ENCODE measurements around the gene NHS. TPM values are rescaled to one million over a fixed set of nuclear protein-coding genes. Genes with fewer than 3 reads are reported as not detected.

Gene NHS
- total and polyA plus RNA-seq, 2 of the 4 experiments (the other 2 are of a cell fraction) = 0.36 to 0.90 TPM

GRCh38 chrX:17758382-17758781 lies 383.4 kb downstream of the NHS start:
- no peak overlapping the region for H4K5ac ChIP-seq (ENCODE audit: low read depth, low read length)
- no peak overlapping the region for H3K56ac ChIP-seq (ENCODE audit: extremely low read depth, insufficient read depth, low read length)
- no peak overlapping the region for H3K27ac ChIP-seq (ENCODE audit: insufficient read depth, low read length)
- H2AK5ac ChIP-seq (ENCODE audit: low read depth, low read length) = no peak overlapping the region
- no TSS peak for BruUV-seq (replicated peaks)
- H3K4me2 ChIP-seq (ENCODE audit: low read depth, low read length) = no peak overlapping the region
- no peaks in the 10 kb centered on the region for H4K20me1 ChIP-seq (ENCODE audit: insufficient read depth, low read length)
- no peak overlapping the region for H4K8ac ChIP-seq (ENCODE audit: low read depth in 2 of 2, low read length in 2 of 2)
- in situ Hi-C loops (cut with MboI; ENCODE audit: low sequenced_read_pairs) = loop anchor here (25.0 kb wide), 1 partner anchor 604 kb away; the partner anchor contains the start of gene SCML2
- no peaks in the 10 kb centered on the region for H3K79me1 ChIP-seq (ENCODE audit: low read depth in 1 of 2, low read length in 2 of 2)
- H3K4me1 ChIP-seq (ENCODE audit: control insufficient read depth, insufficient read depth, low read length) = no peaks in the 10 kb centered on the region
- no CpG with 5 or more reads among the region's 2 CpGs for WGBS, 2 experiments (ENCODE audit: extremely low coverage in 2 of 2, insufficient read length in 1 of 2)
- no peak overlapping the region for H2AFZ ChIP-seq (replicated peaks; ENCODE audit: low read length, poor library complexity)
- no peaks in the 10 kb centered on the region for H3K36me3 ChIP-seq (ENCODE audit: control insufficient read depth, insufficient read depth, low read length)
- no peak overlapping the region for H4K91ac ChIP-seq (ENCODE audit: insufficient read depth, low read depth, low read length)
- no peaks in the 10 kb centered on the region for H3K9me1 ChIP-seq (ENCODE audit: insufficient read depth, low read length)
- H3K9me3 ChIP-seq (ENCODE audit: control insufficient read depth, insufficient read depth, low read length) = no peaks in the 10 kb centered on the region
- TF ChIP-seq MAFK (IDR thresholded peaks at IDR 0.05; ENCODE audit: low read depth, low read length) (no peak), MXI1 (IDR thresholded peaks at IDR 0.05; ENCODE audit: borderline replicate concordance, low read depth, low read length) (no peak), BHLHE40 (IDR thresholded peaks at IDR 0.05; ENCODE audit: low read depth, low read length) (no peak), MAZ (IDR thresholded peaks at IDR 0.05; ENCODE audit: borderline replicate concordance, low read depth, low read length) (no peak), CEBPB (IDR thresholded peaks at IDR 0.05; ENCODE audit: low read depth, low read length) (no peak)
- intact Hi-C loops (cut with micrococcal nuclease) = loop anchor here (10.0 kb wide), 1 partner anchor 1686 kb away; no protein-coding TSS in a partner anchor
- no peak overlapping the region for H3K4me3 ChIP-seq (ENCODE audit: insufficient read depth, low read depth, low read length)
- no peak overlapping the region for H3K23ac ChIP-seq (ENCODE audit: low read depth, low read length)
- dilution Hi-C loops (cut with HindIII; ENCODE audit: low sequenced_read_pairs, unreplicated experiment) = no loop called here
- CTCF ChIA-PET = no interaction called here
- no peak overlapping the region for H2BK5ac ChIP-seq (ENCODE audit: low read depth, low read length, poor library complexity, severe bottlenecking)
- H3K14ac ChIP-seq (replicated peaks; ENCODE audit: low read depth, low read length) = no peak overlapping the region
- H3K18ac ChIP-seq (ENCODE audit: low read depth, low read length) = no peak overlapping the region
- no peak overlapping the region for H2BK15ac ChIP-seq (ENCODE audit: low read depth, low read length)
- no peak overlapping the region for H2BK120ac ChIP-seq (ENCODE audit: low read depth, low read length)
- H2AK9ac ChIP-seq (replicated peaks; ENCODE audit: low read depth, low read length, poor library complexity) = no peak overlapping the region
- H3K4ac ChIP-seq (ENCODE audit: low read depth, low read length) = no peak overlapping the region
- peaks cover 2% of the 10 kb centered on the region; the same call in 1 of the 2 replicates for H3K27me3 ChIP-seq (ENCODE audit: control insufficient read depth, insufficient read depth, low read length)
- POLR2A ChIA-PET (ENCODE audit: unreplicated experiment) = no interaction called here
- DNase-seq (no peak), ATAC-seq (ENCODE audit: low read depth) (no peak)
- no peak overlapping the region for H2BK20ac ChIP-seq (ENCODE audit: low read depth, low read length)
- H3K9ac ChIP-seq (ENCODE audit: low read depth, low read length) = no peak overlapping the region
